Gastroesophageal sphincter (tissue), 3 donors: ENCODE data around the gene EFHC2.

Experiments
- POLR2A ChIP-seq, 2 donors: fragments of 450-650 bp; IDR thresholded peaks; one replicate each; pipeline ENCODE4 v1.6.1; 2017; ENCODE audit warnings: antibody characterized with exemption in 2 of 2, mild to moderate bottlenecking in 2 of 2, moderate library complexity in 1 of 2
- TF ChIP-seq, protein P1 (sequence below), 4 experiments: fragments of 200-600 bp in 2 of 4; fragments of 450-650 bp in 2 of 4; sonication (generic) in 1 of 4; IDR thresholded peaks; one replicate each; pipeline ENCODE4 v1.5.1; 2017 to 2019; ENCODE audit warnings: antibody characterized with exemption in 4 of 4, mild to moderate bottlenecking in 2 of 4, moderate library complexity in 2 of 4

DNA sequence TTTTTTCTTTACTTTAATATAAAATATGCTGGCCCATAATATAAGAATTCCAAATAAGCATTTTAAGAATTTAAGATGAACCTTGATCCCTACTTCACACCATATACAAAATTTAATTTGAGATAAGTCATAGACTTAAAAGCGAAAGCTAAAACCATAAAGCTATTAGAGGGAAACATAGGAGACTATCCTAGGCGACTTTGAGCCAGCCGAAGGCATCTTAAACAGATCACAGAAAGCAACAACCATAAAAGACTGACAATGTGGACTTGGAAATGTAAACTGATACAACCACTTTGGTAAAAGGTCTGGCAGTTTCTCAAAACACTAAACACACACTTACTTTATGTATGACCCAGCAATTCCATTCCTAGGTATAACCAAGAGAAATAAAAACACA, 125.0 kb downstream of the EFHC2 start:
- no peak for TF ChIP-seq POLR2A (IDR thresholded peaks at IDR 0.05)
- TF ChIP-seq, protein P1, sequence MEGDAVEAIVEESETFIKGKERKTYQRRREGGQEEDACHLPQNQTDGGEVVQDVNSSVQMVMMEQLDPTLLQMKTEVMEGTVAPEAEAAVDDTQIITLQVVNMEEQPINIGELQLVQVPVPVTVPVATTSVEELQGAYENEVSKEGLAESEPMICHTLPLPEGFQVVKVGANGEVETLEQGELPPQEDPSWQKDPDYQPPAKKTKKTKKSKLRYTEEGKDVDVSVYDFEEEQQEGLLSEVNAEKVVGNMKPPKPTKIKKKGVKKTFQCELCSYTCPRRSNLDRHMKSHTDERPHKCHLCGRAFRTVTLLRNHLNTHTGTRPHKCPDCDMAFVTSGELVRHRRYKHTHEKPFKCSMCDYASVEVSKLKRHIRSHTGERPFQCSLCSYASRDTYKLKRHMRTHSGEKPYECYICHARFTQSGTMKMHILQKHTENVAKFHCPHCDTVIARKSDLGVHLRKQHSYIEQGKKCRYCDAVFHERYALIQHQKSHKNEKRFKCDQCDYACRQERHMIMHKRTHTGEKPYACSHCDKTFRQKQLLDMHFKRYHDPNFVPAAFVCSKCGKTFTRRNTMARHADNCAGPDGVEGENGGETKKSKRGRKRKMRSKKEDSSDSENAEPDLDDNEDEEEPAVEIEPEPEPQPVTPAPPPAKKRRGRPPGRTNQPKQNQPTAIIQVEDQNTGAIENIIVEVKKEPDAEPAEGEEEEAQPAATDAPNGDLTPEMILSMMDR (IDR thresholded peaks at IDR 0.05): no peak
